ENCODE data around the gene GLCE. TPM values are rescaled to one million over a fixed set of nuclear protein-coding genes. Genes with fewer than 3 reads are reported as not detected.

GLCE gene
- total RNA-seq = 163 and 174 TPM in 2 replicates

DNA sequence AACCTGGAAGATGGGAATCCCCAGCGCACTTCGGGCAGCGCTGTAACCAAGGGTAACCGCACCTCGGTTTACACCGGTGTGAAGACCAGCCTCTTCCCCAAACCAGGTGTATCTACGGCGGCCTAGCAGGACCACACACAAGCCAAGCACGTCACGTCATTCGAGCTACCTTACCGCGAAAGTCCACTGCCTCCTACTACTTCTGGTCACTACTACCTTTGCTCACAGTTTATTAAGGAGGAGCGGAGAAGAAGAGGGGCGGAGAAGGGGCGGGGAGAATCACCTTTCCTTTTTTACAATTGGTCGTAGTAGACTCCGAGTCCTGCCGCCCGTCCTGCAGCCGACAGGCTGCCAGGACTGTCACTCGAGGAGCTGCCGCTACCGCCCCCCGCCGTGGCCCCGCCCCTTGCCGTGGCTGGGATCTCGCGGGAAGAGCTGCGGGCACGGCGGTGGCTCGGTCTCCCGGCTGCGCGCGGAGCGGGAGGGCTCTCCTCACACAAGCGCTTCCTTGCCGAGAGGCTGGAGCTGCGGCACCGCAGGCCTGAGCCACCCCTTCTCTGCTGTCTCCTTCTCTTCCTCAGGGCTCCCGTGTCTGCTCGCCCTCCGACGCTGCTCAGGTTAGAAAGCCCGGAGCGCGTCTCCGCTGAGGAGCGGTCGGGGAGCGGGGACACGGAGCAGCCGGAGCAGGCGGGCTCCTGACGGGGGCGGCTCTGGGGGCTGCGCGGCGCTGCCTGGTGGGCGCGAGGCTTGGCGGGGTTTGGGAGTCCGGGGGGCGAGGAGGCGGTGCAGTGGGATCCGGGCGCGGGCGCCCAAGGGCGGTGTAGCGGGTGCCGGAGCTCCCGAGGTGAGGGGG lies at the start of gene GLCE:
GLCE (plus strand) TSS at position 495 of the 853 bp plus-strand sequence. CDS start 95,172 bp downstream, outside the sequence.

DNA sequence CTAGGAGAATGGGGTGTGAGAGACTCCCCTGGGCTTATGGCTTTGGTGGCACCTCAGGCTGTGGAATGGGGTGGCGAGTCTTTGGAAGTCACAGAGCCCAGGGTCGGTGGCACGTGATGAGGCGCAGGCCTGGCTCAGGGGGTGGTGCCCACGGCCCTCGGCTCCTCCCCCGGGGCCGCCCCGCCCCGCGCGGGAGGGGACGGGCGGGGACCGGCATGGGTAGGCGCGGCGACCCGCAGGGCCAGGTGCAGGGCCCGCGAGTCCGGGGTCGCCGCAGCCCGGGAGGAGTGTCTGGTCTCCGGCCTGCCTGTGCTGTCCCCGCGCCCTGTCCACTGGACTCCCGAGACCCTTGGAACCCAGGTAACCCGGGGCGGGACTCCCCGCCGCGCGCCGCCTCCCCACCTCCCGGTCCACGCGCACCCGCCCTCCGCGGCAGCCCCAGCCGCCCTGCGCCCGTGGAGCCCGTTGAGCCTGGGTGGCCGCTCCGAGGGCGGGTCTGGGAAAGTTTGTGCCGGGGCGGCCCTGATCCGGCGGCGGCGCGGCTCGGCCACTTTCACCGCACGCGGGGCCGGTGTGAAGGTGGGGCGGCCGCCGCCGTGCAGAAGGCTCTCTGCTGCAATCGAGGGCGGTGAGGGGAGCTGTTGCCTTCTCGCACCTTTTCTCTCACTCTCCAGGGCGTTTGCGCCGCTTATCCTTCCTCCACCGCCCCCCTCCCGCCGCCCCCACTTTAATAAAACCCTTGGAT lies 138.4 kb downstream of the GLCE start, which contains the start of gene PAQR5:
PAQR5 (plus strand) TSS at position 216 of the 745 bp plus-strand sequence. CDS start 61,169 bp downstream, outside the sequence.

Other genes with a start within 250 kb of the GLCE start
- 2.3 and 5.9 TPM in 2 replicates for gene SPESP1, start 230.1 kb upstream of the GLCE start, total RNA-seq
- gene NOX5, start 145.9 kb upstream of the GLCE start, total RNA-seq = 0.33 TPM in 1 of 2 replicates, not detected in the other
- 0.67 TPM in 1 of 2 replicates, not detected in the other for gene PAQR5, start 138.3 kb downstream of the GLCE start, total RNA-seq

Data from vein endothelial cell (primary cell).